Activated T-cell treated with anti-CD3 and anti-CD28 coated beads, Interleukin-2, amount 50 U/mL, for 4 hours (primary cell): ENCODE data around the gene EFCC1. TPM values are rescaled to one million over a fixed set of nuclear protein-coding genes. Genes with fewer than 3 reads are reported as not detected.

Source experiments
- ATAC-seq, 2 donors: fragments of 200-7000 bp; cut with Tn5 transposase; one replicate each; pipeline ENCODE4 v1.10.0; 2021
- DNase-seq: peaks from one replicate; pipeline ENCODE4 v3.0.0-alpha.2; 2020
- H3K27me3 Mint-ChIP-seq: one replicate; pipeline ENCODE4 v1.8.0; 2021; ENCODE audit warnings: low read depth, mixed read lengths
- H3K36me3 Mint-ChIP-seq: one replicate; pipeline ENCODE4 v1.8.0; 2022; ENCODE audit warnings: mixed read lengths; ENCODE audit not compliant: insufficient read depth
- H3K4me1 Mint-ChIP-seq: one replicate; pipeline ENCODE4 v1.8.0; 2021; ENCODE audit warnings: low read depth, mixed read lengths
- H3K4me3 Mint-ChIP-seq: one replicate; pipeline ENCODE4 v1.8.0; 2021; ENCODE audit warnings: mild to moderate bottlenecking, moderate library complexity, mixed read lengths
- H3K9me3 Mint-ChIP-seq: one replicate; pipeline ENCODE4 v1.8.0; 2021; ENCODE audit warnings: mixed read lengths
- total RNA-seq, 3 donors: library from RNA; stranded (reverse); gene quantifications; one replicate each; pipeline ENCODE4 v1.2.1, GENCODE V29; 2021

Gene EFCC1
- total RNA-seq, 3 donors from 2014 or later: 0.26 to 0.35 TPM; not detected in 1

DNA sequence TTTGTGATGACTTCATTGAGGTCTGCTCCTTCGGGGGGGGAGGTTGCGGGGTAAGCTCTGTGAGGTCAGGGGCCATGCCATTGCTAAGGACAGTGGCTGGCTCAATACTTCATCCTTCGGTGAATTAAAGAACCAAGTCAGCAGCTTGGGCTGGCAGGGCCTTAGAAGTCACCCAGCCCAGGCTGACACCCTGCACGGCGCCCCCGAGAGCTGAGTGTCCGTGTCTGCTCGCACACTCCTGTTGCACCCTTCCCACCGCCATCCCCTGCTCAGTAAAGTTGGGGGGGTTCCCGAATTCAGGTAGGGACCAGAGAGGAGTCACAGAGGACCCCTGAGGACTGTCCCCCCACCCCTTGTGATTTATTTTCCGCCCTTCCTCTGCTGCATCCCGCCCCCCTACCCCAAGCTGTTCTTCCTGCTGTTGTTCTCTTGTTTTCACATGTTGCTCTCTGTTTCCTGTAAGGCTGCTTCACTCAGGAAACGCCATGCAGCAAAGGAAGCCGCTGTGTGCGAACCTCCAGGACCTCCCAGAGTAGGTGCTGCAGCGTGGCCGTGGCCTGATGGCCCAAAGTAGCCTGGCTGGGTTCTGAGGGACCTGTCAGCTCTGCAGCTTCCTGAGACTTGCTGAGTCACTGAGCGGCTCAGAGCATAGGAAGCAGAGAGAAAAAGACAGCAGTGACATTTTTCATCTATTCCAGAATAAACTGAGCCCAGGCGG lies 14.4 kb downstream of the EFCC1 start:
- DNase-seq (peak; percentile 28), ATAC-seq (peak; percentile 70 to 73)
- Mint-ChIP-seq H3K4me3 (peak overlapping the region; percentile 78), H3K9me3 (no peaks in the 10 kb centered on the region), H3K4me1 (peaks cover 42% of the 10 kb centered on the region), H3K36me3 (no peaks in the 10 kb centered on the region), H3K27me3 (no peaks in the 10 kb centered on the region)

DNA sequence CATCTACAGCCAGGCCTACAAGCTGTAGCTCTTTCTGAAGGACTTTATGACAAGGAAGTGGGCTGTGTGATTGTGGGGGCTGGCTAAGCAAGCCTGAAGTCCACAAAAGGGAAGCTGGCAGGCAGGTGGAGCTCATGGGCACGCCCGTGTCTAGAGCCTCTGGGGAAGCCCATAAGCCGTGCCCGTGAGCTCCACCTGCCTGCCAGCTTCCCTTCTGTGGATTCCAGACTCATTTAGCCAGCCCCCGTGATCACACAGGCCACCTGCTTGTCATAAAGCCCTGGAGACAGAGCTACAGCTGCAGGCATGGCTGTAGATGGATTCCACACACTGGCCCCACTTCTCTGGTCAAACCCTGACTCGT lies 15.2 kb downstream of the EFCC1 start:
- H3K36me3 Mint-ChIP-seq: no peaks in the 10 kb centered on the region
- no peaks in the 10 kb centered on the region for H3K27me3 Mint-ChIP-seq
- no peaks in the 10 kb centered on the region for H3K9me3 Mint-ChIP-seq
- H3K4me3 Mint-ChIP-seq: peak overlapping the region; percentile 78
- DNase-seq (peak; percentile 47), ATAC-seq (peak; percentile 65 to 76)
- H3K4me1 Mint-ChIP-seq: peaks cover 42% of the 10 kb centered on the region

DNA sequence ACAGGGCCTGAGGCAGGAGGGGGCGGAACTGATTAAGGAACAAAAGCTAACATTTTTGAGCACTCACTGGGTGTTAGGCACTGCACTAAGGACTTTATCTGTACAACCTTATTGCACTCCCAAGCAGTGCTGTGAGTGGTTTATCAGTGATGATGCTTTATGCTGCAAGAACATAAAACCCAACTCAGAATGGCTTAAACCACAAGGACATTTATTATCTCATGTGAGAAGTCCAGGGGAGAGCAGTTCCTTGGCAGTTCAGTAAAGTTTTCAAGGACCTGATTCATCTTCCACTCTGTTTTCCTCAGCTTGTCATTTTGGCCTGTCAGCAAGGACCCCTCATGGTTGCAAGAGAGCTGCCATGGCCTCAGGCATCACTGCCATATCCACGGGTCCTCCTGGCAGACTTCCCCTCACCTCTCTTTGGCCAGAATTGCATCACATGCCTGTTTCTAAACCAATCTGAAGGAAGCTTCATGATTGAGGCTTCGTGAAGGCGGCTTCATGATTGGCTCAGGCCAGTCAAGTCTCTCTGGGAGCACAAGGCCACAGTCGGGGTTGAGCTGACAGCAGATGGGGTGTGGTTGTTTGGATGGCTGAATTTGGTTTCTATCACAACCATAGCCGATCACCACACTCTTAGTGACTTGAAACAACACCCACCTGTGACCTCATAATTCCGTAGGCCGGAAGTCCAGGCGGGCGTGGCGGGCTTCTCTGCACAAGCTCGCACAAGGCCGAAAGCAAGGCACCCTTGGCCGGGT lies 15.8 kb downstream of the EFCC1 start:
- no peaks in the 10 kb centered on the region for H3K9me3 Mint-ChIP-seq
- peaks cover 42% of the 10 kb centered on the region for H3K4me1 Mint-ChIP-seq
- peak in 1 of 2 donors; percentile 11 for ATAC-seq
- H3K4me3 Mint-ChIP-seq: no peak overlapping the region
- no peaks in the 10 kb centered on the region for H3K27me3 Mint-ChIP-seq
- DNase-seq: no peak
- no peaks in the 10 kb centered on the region for H3K36me3 Mint-ChIP-seq

DNA sequence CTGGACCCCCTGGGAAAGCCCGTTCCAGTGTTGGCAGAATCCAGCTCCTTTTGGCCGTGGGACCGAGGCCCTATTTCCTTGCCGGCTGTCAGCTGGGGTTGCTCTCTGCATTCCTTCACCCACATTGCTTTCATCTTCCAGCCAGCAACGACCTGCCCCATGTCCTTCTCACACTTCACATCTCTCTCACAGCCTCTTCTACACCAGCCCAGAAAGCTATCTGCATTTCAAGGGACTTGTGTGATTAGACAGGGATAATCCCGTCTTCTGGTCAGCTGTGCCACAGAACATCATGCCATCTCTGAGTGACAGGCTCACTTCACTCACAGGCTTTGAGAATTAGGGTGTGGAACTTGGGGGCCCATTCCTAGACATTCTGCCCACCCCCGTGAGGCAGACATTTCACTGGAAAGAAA lies 16.4 kb downstream of the EFCC1 start:
- Mint-ChIP-seq H3K36me3 (no peaks in the 10 kb centered on the region), H3K27me3 (no peaks in the 10 kb centered on the region), H3K4me3 (peak overlapping the region; percentile 1), H3K9me3 (no peaks in the 10 kb centered on the region), H3K4me1 (peaks cover 43% of the 10 kb centered on the region)
- ATAC-seq (no peak), DNase-seq (no peak)

DNA sequence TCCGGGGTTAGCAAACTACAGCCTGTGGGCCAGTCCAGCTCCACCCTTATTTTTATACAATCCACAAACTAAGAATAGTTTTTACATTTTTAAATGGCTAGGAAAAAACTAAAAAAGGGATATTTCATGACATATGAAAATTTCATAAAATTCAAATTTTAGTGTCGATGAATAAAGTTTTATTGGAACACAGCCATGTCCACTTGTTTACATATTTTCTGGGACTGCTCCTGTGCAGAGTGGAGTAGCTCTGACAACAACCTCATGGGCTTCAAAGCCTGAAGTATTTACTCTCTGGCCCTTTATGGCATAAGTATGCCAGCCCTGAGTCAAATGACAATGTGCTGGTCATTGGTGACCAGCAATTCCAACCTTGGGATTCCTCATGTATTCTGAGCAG lies 17.2 kb downstream of the EFCC1 start:
- Mint-ChIP-seq H3K4me3 (no peak overlapping the region), H3K4me1 (peaks cover 43% of the 10 kb centered on the region)
- ATAC-seq: no peak

DNA sequence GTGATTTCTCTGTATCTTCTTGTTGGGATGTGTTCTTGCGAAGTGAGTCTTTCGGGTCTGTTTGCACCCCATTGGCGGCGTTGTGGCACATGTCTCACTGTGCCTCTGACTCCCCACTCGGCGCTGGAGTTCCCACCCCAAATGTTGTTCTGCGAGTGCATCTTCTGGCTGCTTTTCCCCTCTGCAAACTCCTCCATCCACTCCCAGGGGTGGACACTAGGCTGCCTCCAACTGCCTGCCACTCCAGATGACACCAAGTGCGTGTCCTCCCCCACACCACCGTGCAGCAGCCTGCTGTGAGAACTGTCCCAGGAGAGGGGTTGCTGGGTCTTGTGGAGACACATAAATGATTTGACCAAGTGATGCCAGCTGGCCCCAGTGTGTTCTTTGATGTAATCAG lies 17.6 kb downstream of the EFCC1 start:
- DNase-seq (no peak), ATAC-seq (no peak)
- Mint-ChIP-seq H3K9me3 (no peaks in the 10 kb centered on the region), H3K27me3 (no peaks in the 10 kb centered on the region), H3K4me3 (no peak overlapping the region), H3K4me1 (peaks cover 43% of the 10 kb centered on the region), H3K36me3 (no peaks in the 10 kb centered on the region)

More for the DNA sequence above, 17.2 kb downstream of the EFCC1 start:
- DNase-seq: no peak
- Mint-ChIP-seq H3K27me3 (no peaks in the 10 kb centered on the region), H3K36me3 (no peaks in the 10 kb centered on the region), H3K9me3 (no peaks in the 10 kb centered on the region)

DNA sequence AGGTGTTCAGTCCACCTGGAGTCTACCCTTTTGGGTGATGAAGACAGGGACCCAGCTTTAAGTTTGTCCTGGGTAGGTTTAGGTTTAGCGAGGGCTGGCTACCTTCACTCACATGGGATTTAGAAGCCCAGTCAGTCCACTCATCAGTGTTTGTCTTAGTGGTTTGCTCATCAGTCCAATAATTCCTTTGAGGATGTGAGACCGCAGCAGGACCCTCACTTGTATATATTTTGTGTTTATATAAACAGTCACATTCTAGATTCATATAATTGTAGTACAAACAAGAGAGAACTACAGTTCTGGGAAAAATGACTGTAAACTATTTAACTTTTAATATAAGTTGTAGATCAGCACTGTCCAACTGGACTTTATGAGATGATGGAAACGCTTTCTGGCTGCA lies 18.2 kb downstream of the EFCC1 start:
- H3K36me3 Mint-ChIP-seq: no peaks in the 10 kb centered on the region
- no peaks in the 10 kb centered on the region for H3K9me3 Mint-ChIP-seq
- ATAC-seq: no peak
- no peaks in the 10 kb centered on the region for H3K27me3 Mint-ChIP-seq
- peaks cover 43% of the 10 kb centered on the region for H3K4me1 Mint-ChIP-seq
- DNase-seq: no peak
- no peak overlapping the region for H3K4me3 Mint-ChIP-seq

DNA sequence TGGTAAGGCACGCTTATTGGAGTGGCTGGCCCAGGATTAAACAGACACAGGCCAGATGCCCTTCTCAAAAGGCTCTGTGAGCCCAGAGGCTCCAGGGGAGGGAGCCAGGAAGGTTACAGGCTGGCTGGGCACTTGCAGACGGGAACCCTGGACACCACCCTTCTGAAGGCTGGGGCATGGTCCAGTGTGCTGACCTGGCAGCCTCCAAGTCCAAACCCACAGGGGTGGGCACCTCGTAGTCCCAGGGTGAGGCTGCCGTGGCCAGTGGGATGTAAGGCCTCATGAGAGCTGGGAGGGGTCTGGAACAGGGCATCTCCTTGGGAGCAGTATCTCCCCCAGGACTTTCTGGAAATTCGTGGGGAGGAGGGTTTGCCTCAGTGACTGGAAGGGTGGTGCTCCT lies 19.6 kb downstream of the EFCC1 start:
- no peak for DNase-seq
- Mint-ChIP-seq H3K9me3 (no peaks in the 10 kb centered on the region), H3K4me1 (peaks cover 32% of the 10 kb centered on the region), H3K36me3 (no peaks in the 10 kb centered on the region), H3K27me3 (no peaks in the 10 kb centered on the region), H3K4me3 (no peak overlapping the region)
- no peak for ATAC-seq

DNA sequence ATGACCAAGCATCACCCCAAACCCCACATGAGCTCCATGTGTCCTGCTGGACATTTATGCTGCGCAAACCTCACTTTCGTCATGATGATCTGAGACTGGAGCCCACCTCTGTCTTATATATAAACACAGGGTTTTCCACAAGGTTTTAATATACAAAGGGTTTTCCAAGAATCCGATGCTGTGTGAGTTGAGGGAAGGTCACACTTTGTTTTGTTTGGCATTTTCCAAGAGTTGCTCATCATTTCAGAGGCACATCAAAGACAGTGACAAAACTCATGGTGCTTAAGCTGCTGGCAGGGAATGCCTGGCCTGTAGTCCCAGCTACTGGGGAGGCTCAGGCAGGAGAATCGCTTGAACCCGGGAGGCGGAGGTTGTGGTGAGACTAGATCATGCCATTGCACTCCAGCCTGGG lies 20.0 kb downstream of the EFCC1 start:
- H3K36me3 Mint-ChIP-seq: no peaks in the 10 kb centered on the region
- H3K4me1 Mint-ChIP-seq: peaks cover 31% of the 10 kb centered on the region
- DNase-seq (no peak), ATAC-seq (no peak)
- no peaks in the 10 kb centered on the region for H3K27me3 Mint-ChIP-seq
- H3K9me3 Mint-ChIP-seq: no peaks in the 10 kb centered on the region
- H3K4me3 Mint-ChIP-seq: no peak overlapping the region

DNA sequence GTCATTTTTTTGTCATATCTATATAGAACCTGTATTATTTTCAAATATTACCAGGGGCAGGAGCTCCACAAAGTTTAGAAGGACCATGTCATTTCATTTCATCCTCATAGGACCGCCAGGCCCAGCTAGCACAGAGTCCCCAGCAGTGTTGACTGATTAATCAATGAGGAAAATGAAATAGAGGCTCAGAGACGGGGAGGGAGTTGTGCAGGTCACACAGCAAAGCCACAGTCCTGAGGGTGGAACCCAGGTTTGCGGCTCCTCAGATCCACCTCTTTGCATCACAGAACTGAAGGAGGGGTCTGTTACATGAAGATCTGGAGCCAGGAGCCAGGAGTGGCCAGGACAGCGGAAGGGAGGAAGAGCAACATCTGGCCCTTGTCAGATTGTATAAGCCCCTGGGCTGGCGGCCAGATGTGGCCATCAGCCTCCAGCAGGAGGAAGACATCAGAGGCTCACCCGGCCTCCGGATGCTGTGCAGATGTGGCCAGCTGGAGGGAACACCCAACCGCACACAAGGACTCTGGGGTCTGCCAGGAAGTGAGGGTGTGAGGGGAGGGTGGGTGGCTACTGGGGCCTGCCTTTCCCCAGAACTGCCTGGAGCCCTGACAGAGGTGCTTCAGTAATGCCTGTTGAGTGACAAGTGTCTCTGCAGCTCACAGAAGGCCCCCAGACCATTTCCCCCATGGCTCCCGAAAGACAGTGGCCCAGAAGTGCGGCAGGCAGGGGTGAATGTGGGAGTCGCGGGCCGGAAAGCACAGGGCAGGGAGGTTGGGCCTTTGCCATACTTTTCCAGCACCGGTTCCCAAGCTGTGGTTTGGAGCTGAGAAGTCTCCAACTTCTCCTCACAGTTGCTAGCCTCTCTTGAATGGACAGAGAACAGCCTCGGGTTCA lies 21.3 kb downstream of the EFCC1 start:
- no peaks in the 10 kb centered on the region for H3K27me3 Mint-ChIP-seq
- ATAC-seq: no peak
- H3K4me3 Mint-ChIP-seq: no peak overlapping the region
- no peak for DNase-seq
- peaks cover 28% of the 10 kb centered on the region for H3K4me1 Mint-ChIP-seq
- H3K9me3 Mint-ChIP-seq: no peaks in the 10 kb centered on the region
- H3K36me3 Mint-ChIP-seq: no peaks in the 10 kb centered on the region

DNA sequence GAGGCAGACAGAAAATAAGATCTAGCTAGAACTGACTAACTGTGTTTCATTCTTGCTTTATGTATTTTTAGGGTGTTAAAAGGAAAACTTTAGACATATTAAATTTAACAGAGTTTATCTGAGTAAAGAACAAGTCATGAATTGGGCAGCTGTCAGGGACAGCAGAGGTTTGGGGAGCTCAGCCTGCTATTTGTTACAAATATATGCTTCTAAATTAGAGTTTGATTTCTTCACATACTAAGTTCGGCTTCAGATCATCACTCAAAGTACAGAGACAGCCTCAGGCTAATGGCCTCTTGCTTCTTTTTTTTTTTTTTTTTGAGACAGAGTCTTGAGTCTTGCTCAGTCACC lies 21.9 kb downstream of the EFCC1 start:
- H3K4me1 Mint-ChIP-seq: peaks cover 21% of the 10 kb centered on the region
- no peak for DNase-seq
- no peaks in the 10 kb centered on the region for H3K27me3 Mint-ChIP-seq
- ATAC-seq: no peak
- H3K4me3 Mint-ChIP-seq: no peak overlapping the region
- H3K9me3 Mint-ChIP-seq: no peaks in the 10 kb centered on the region
- H3K36me3 Mint-ChIP-seq: no peaks in the 10 kb centered on the region

DNA sequence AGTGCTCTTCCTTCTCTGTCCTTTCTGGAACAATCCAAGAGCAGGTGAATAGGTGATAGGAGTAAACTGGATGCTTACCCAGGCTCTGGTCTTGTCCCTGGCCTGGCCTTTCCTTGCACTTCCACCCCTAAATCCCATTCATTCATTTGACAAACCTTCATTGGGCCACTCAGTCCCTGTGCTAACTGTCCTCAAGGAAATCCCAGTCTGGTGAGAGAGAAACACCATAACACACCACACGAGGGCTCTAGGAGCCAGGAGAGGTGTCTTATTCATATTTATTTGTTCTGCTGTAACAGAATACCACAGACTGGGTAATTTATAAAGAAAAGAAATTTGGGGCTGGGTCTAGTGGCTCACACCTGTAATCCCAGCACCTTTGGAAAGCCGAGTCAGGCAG lies 22.8 kb downstream of the EFCC1 start:
- no peak for ATAC-seq
- Mint-ChIP-seq H3K4me1 (peaks cover 17% of the 10 kb centered on the region), H3K36me3 (no peaks in the 10 kb centered on the region), H3K9me3 (no peaks in the 10 kb centered on the region), H3K27me3 (no peaks in the 10 kb centered on the region), H3K4me3 (no peak overlapping the region)
- DNase-seq: no peak

DNA sequence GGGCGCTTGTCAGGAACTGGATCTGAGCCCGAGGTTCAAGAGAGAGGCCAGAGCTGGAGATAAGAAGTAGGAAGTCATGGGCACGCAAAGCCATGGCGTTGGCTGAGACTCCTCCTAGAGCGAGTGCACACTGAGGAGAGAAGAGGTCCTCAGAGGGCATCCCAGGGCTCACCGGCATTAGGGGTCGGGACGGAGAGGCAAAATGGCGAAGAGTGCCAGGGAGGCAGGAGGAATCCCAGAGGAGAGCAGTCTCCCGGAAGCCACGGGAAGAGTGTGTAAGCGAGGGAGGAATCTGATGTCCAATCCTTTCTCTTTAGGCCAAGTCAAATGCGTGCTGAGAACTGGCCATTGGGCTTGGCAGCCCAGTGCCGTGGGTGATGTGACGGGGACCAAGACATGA lies 24.0 kb downstream of the EFCC1 start:
- DNase-seq (no peak), ATAC-seq (no peak)
- H3K4me1 Mint-ChIP-seq: peaks cover 17% of the 10 kb centered on the region
- H3K27me3 Mint-ChIP-seq: no peaks in the 10 kb centered on the region
- H3K9me3 Mint-ChIP-seq: no peaks in the 10 kb centered on the region
- no peak overlapping the region for H3K4me3 Mint-ChIP-seq
- H3K36me3 Mint-ChIP-seq: no peaks in the 10 kb centered on the region

DNA sequence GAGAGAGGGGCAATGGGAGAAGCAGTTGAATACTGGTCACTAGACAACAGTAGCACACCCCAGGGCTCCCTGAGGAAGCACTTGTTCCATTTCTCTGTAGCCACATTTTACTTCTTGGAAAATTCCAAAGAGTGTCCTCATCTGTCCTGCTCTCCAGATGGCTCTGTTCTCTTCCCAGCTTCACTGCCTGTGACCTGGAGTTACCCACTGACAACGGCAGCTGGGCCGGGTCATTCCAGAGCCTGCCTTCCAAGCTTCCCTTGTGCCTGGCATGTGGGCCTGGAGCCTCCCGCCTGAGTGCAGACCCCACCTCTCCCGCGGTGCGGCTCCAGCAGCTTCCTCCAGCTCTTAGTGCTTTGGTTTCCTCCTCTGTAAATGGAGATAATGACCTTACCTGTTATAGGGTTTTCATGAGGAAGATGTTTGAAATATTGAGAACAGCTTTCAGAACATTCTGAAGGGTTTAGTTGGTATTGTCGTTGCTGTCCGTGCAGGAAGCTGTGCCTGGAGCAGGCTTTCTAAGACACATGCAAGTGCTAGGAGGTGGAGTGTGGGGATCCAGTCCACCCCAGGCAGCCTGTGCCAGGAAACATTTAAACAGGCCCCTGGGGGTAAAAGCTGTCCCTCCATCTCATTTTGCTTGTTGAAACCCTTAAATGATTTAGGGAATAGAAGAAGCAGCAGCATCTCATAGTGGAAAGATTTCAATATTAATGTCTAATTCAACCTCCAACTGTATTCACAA lies 24.8 kb downstream of the EFCC1 start:
- peak overlapping the region; percentile 72 for H3K4me3 Mint-ChIP-seq
- H3K36me3 Mint-ChIP-seq: no peaks in the 10 kb centered on the region
- DNase-seq (no peak), ATAC-seq (no peak)
- no peaks in the 10 kb centered on the region for H3K27me3 Mint-ChIP-seq
- peaks cover 17% of the 10 kb centered on the region for H3K4me1 Mint-ChIP-seq
- H3K9me3 Mint-ChIP-seq: no peaks in the 10 kb centered on the region
